ENCODE data around the gene MTSS2. TPM values are rescaled to one million over a fixed set of nuclear protein-coding genes. Genes with fewer than 3 reads are reported as not detected.
"Not testable (repeated sequence)": the region's sequence is repeated elsewhere in the genome, so short reads cannot be mapped to it uniquely, and the experiment has no call there.

The MTSS2 gene
- total RNA-seq, 2 experiments from 2014 or later = 2.0 to 2.5 TPM

GRCh38 chr16:70644763-70645597 is 40.9 kb downstream of the MTSS2 start:
- ChIA-PET CTCF (no interaction called here), POLR2A (no interaction called here)

GRCh38 chr16:70643264-70643663 is 42.6 kb downstream of the MTSS2 start:
- POLR2A ChIA-PET, CTCF ChIA-PET: not testable (repeated sequence)

- ChIA-PET CTCF (interaction anchor here (0.7 kb wide), 1 partner anchor 598 kb away, joined by 3 read pairs; no protein-coding TSS in a partner anchor), POLR2A (no interaction called here)
Observed at GRCh38 chr16:70642633-70643032, 43.2 kb downstream of the MTSS2 start.

- ChIA-PET POLR2A (no interaction called here), CTCF (interaction anchor here (0.5 kb wide), 1 partner anchor 14 kb away, joined by 3 read pairs; no protein-coding TSS in a partner anchor)
Observed at GRCh38 chr16:70638814-70639792, 46.8 kb downstream of the MTSS2 start.

Other genes with a start within 250 kb of the MTSS2 start
- gene ST3GAL2, start 247.0 kb downstream of the MTSS2 start, total RNA-seq = 10 to 100 TPM; 25.8 to 26.1 TPM
- 10 to 100 TPM; 14.5 TPM for gene FCSK, start 231.5 kb downstream of the MTSS2 start, total RNA-seq
- 10 to 100 TPM; 39.4 to 44.2 TPM for gene COG4, start 162.5 kb downstream of the MTSS2 start, total RNA-seq
- 100 to 1,000 TPM; 611 to 626 TPM for gene SF3B3, start 162.2 kb downstream of the MTSS2 start, total RNA-seq
- not detected for gene IL34, start 39.5 kb downstream of the MTSS2 start, total RNA-seq
- gene VAC14, start 115.1 kb upstream of the MTSS2 start, total RNA-seq = 10 to 100 TPM; 40.3 to 44.9 TPM